IPS-NIHi7 (cell line): ENCODE data around the gene HSD3B1.

Experiments
- DNase-seq: peaks from one replicate; pipeline ENCODE4 v3.0.0; 2012; ENCODE audit warnings: mixed read lengths; ENCODE audit errors: extremely low spot score

Gene HSD3B1

GRCh38 chr1:119506941-119507340 is at the start of gene HSD3B1:
Gene HSD3B1, plus strand, starts transcription at chr1:119507210. Its CDS starts 267 bp downstream, at chr1:119507477.
- DNase-seq, result no peak

GRCh38 chr1:119462964-119463363 is 44.0 kb upstream of the HSD3B1 start:
- no peak for DNase-seq

GRCh38 chr1:119463569-119463968 is 43.4 kb upstream of the HSD3B1 start:
- no peak for DNase-seq

- DNase-seq, result no peak
These were observed 40.6 kb upstream of the HSD3B1 start for GRCh38 chr1:119466445-119466844.

- DNase-seq, result no peak
These were observed 39.8 kb upstream of the HSD3B1 start for GRCh38 chr1:119467219-119467618.

GRCh38 chr1:119467857-119468668 is 38.9 kb upstream of the HSD3B1 start:
- no peak for DNase-seq

- DNase-seq, result no peak
These were observed 37.3 kb upstream of the HSD3B1 start for GRCh38 chr1:119469741-119470140.

GRCh38 chr1:119470377-119470776 is 36.6 kb upstream of the HSD3B1 start:
- DNase-seq, result no peak

GRCh38 chr1:119470958-119471357 is 36.1 kb upstream of the HSD3B1 start:
- no peak for DNase-seq

- peak; percentile 21 for DNase-seq
These were observed 35.4 kb upstream of the HSD3B1 start for GRCh38 chr1:119471566-119471965.

- no peak for DNase-seq
These were observed 34.8 kb upstream of the HSD3B1 start for GRCh38 chr1:119472080-119472818.

- no peak for DNase-seq
These were observed 34.2 kb upstream of the HSD3B1 start for GRCh38 chr1:119472819-119473175.

- DNase-seq, result peak; percentile 90
These were observed 31.1 kb upstream of the HSD3B1 start for GRCh38 chr1:119475866-119476439.

GRCh38 chr1:119477710-119478109 is 29.3 kb upstream of the HSD3B1 start:
- no peak for DNase-seq

- DNase-seq, result no peak
These were observed 26.8 kb upstream of the HSD3B1 start for GRCh38 chr1:119480175-119480574.

GRCh38 chr1:119481951-119482350 is 25.1 kb upstream of the HSD3B1 start:
- no peak for DNase-seq

- no peak for DNase-seq
These were observed 24.2 kb upstream of the HSD3B1 start for GRCh38 chr1:119482517-119483425.

GRCh38 chr1:119483441-119484200 is 23.4 kb upstream of the HSD3B1 start:
- DNase-seq, result no peak

- DNase-seq, result no peak
These were observed 21.8 kb upstream of the HSD3B1 start for GRCh38 chr1:119485201-119485600.

- DNase-seq, result no peak
These were observed 18.8 kb upstream of the HSD3B1 start for GRCh38 chr1:119488216-119488615.

- no peak for DNase-seq
These were observed 17.8 kb upstream of the HSD3B1 start for GRCh38 chr1:119489201-119489600.
